GM04503 (cell line): ENCODE data around the gene TEDC2.

Source experiments
- DNase-seq: peaks from one replicate; pipeline ENCODE4 v3.0.0-alpha.2; 2012; ENCODE audit warnings: low read depth

Gene TEDC2

GRCh38 chr16:2466667-2467527, 7.0 kb downstream of the TEDC2 start:
- no peak for DNase-seq

- no peak for DNase-seq
Measured at GRCh38 chr16:2467528-2468232, 7.8 kb downstream of the TEDC2 start.

- no peak for DNase-seq
Measured at GRCh38 chr16:2468233-2468724, 8.4 kb downstream of the TEDC2 start.

- DNase-seq: no peak
Measured at GRCh38 chr16:2468725-2469398, 9.0 kb downstream of the TEDC2 start.

- no peak for DNase-seq
Measured at GRCh38 chr16:2469399-2470233, 9.7 kb downstream of the TEDC2 start.

- no peak for DNase-seq
Measured at GRCh38 chr16:2470234-2470601, 10.3 kb downstream of the TEDC2 start.

GRCh38 chr16:2470603-2471015, 10.7 kb downstream of the TEDC2 start:
- no peak for DNase-seq

- DNase-seq: no peak
Measured at GRCh38 chr16:2471016-2471652, 11.2 kb downstream of the TEDC2 start, which contains the start of gene NTN3. Gene NTN3 (plus strand): TSS chr16:2471297. CDS start chr16:2471702, 405 bp downstream.

- no peak for DNase-seq
Measured at GRCh38 chr16:2471653-2472487, 12.0 kb downstream of the TEDC2 start.

GRCh38 chr16:2472488-2472864, 12.6 kb downstream of the TEDC2 start:
- no peak for DNase-seq

GRCh38 chr16:2472885-2473445, 13.1 kb downstream of the TEDC2 start:
- DNase-seq: no peak

- DNase-seq: no peak
Measured at GRCh38 chr16:2473446-2473926, 13.6 kb downstream of the TEDC2 start.

- DNase-seq: no peak
Measured at GRCh38 chr16:2473999-2474876, 14.3 kb downstream of the TEDC2 start.

- no peak for DNase-seq
Measured at GRCh38 chr16:2474877-2475412, 15.0 kb downstream of the TEDC2 start, which contains the start of gene TBC1D24. Gene TBC1D24 (plus strand): TSS chr16:2475127. CDS start chr16:2496149, 21,022 bp downstream.

GRCh38 chr16:2475413-2476344, 15.8 kb downstream of the TEDC2 start:
- no peak for DNase-seq

- DNase-seq: no peak
Measured at GRCh38 chr16:2476345-2476720, 16.4 kb downstream of the TEDC2 start.

- DNase-seq: no peak
Measured at GRCh38 chr16:2476741-2477140, 16.8 kb downstream of the TEDC2 start.
